NCI-H2107 treated with DMSO at 0.1 percent for 48 hours (cell line): Measurements from ENCODE around the gene CACNG8.
"Not testable (repeated sequence)": the region's sequence is repeated elsewhere in the genome, so short reads cannot be mapped to it uniquely, and the experiment has no call there.

Source experiments
- DNase-seq: peaks from one replicate; lab custom pipeline; 2025; ENCODE audit not compliant: unreplicated experiment; lab: John Stamatoyannopoulos, UW

CACNG8 gene

GRCh38 chr19:53962887-53963431, at the start of gene CACNG8:
TSS of gene CACNG8 (plus strand) at chr19:53962937.
- no peak for DNase-seq

- no peak for DNase-seq
Measured at GRCh38 chr19:53915000-53915399, 47.7 kb upstream of the CACNG8 start.

GRCh38 chr19:53916004-53916403, 46.7 kb upstream of the CACNG8 start:
- DNase-seq, result no peak

- DNase-seq, result no peak
Measured at GRCh38 chr19:53917356-53917755, 45.4 kb upstream of the CACNG8 start.

GRCh38 chr19:53927739-53928138, 35.0 kb upstream of the CACNG8 start:
- no peak for DNase-seq

GRCh38 chr19:53936029-53936428, 26.7 kb upstream of the CACNG8 start:
- no peak for DNase-seq

GRCh38 chr19:53942001-53942786, 20.5 kb upstream of the CACNG8 start:
- no peak for DNase-seq

- no peak for DNase-seq
Measured at GRCh38 chr19:53944416-53944815, 18.3 kb upstream of the CACNG8 start.

- DNase-seq, result no peak
Measured at GRCh38 chr19:53944933-53945332, 17.8 kb upstream of the CACNG8 start.

- DNase-seq, result no peak
Measured at GRCh38 chr19:53945441-53945840, 17.3 kb upstream of the CACNG8 start.

- no peak for DNase-seq
Measured at GRCh38 chr19:53945998-53946397, 16.7 kb upstream of the CACNG8 start.

- no peak for DNase-seq
Measured at GRCh38 chr19:53947624-53948023, 15.1 kb upstream of the CACNG8 start.

- not testable (repeated sequence) for DNase-seq
Measured at GRCh38 chr19:53948611-53949010, 14.1 kb upstream of the CACNG8 start.

GRCh38 chr19:53951436-53951835, 11.3 kb upstream of the CACNG8 start:
- no peak for DNase-seq

- DNase-seq, result no peak
Measured at GRCh38 chr19:53951947-53952346, 10.8 kb upstream of the CACNG8 start.

GRCh38 chr19:53953383-53953782, 9.4 kb upstream of the CACNG8 start:
- no peak for DNase-seq

- no peak for DNase-seq
Measured at GRCh38 chr19:53957448-53958167, 5.1 kb upstream of the CACNG8 start.

GRCh38 chr19:53958168-53958571, 4.6 kb upstream of the CACNG8 start:
- DNase-seq, result no peak

GRCh38 chr19:53958823-53959757, 3.6 kb upstream of the CACNG8 start:
- DNase-seq, result no peak

GRCh38 chr19:53960187-53960586, 2.5 kb upstream of the CACNG8 start:
- DNase-seq, result no peak

GRCh38 chr19:53960886-53961285, 1.9 kb upstream of the CACNG8 start:
- no peak for DNase-seq
